Effector memory CD4-positive, alpha-beta T cell (primary cell): ENCODE data around the gene SLC18A3.

Source experiments
- DNase-seq, 3 donors: peaks; one replicate each; pipeline ENCODE4 v3.0.0-alpha.2; 2020
- H3K27ac ChIP-seq: 2 replicates; pipeline ENCODE4 v1.7.0; 2013; ENCODE audit warnings: mild to moderate bottlenecking, low read length, moderate library complexity; ENCODE audit not compliant: insufficient read depth, poor library complexity, severe bottlenecking
- H3K27me3 ChIP-seq: replicated peaks from 2 replicates; pipeline ENCODE4 v1.7.0; 2013; ENCODE audit warnings: mild to moderate bottlenecking, low read length; ENCODE audit not compliant: insufficient read depth, control insufficient read depth, poor library complexity, severe bottlenecking
- H3K36me3 ChIP-seq: 2 replicates; pipeline ENCODE4 v1.7.0; 2013; ENCODE audit warnings: mild to moderate bottlenecking, low read length, moderate library complexity; ENCODE audit not compliant: control insufficient read depth, insufficient read depth
- H3K4me1 ChIP-seq: 2 replicates; pipeline ENCODE4 v1.7.0; 2013; ENCODE audit warnings: low read length, mild to moderate bottlenecking; ENCODE audit not compliant: control insufficient read depth, insufficient read depth, poor library complexity, severe bottlenecking
- H3K4me3 ChIP-seq: 2 replicates; pipeline ENCODE4 v1.7.0; 2013; ENCODE audit warnings: low read length, low read depth, mild to moderate bottlenecking; ENCODE audit not compliant: insufficient read depth, poor library complexity, severe bottlenecking
- H3K9me3 ChIP-seq: 2 replicates; pipeline ENCODE4 v1.7.0; 2013; ENCODE audit warnings: mild to moderate bottlenecking, low read length, moderate library complexity; ENCODE audit not compliant: control insufficient read depth

SLC18A3 gene

DNA sequence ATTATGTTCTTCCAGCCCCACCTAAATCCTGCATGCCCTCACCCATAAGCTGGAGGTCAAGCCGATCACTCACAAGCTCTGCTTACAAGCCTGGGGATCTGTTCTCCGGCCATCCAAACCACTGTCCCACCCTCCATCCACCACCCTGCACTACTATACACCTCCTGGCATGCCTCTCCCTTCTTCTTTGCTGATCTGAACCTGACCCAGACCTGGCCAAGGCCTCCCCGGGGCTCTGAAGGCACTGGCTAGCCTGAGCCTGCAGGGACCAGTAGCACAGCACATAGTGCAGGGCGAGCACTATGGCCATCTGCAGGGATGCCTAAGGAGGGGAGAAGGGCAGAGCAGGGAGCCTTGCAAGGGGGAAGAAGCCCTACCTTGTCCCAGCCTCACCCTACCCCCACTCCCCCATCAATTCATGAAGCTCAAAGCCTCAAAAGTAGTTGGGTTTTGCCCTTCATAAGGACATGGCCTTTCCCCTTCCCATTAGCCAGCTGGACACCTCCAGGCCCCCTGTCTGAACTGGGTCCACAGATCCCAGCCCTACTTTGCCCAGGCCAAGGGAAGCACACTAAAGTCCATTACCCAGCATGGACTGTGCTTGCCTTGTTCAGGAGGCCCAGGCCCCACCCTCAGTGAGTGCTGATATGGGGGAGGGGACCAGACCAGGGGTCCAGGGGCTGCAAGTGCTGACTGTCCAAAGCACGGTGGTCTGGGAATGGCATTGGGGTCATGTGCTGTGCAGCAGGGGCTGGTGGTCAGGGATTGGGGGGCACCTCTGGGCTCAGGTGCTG is 33.3 kb downstream of the SLC18A3 start:
- Histone ChIP-seq H3K36me3 (no peaks in the 10 kb centered on the region), H3K4me3 (no peak overlapping the region), H3K27ac (no peak overlapping the region), H3K27me3 (no peaks in the 10 kb centered on the region), H3K9me3 (no peaks in the 10 kb centered on the region), H3K4me1 (no peaks in the 10 kb centered on the region)
- DNase-seq, result no peak

DNA sequence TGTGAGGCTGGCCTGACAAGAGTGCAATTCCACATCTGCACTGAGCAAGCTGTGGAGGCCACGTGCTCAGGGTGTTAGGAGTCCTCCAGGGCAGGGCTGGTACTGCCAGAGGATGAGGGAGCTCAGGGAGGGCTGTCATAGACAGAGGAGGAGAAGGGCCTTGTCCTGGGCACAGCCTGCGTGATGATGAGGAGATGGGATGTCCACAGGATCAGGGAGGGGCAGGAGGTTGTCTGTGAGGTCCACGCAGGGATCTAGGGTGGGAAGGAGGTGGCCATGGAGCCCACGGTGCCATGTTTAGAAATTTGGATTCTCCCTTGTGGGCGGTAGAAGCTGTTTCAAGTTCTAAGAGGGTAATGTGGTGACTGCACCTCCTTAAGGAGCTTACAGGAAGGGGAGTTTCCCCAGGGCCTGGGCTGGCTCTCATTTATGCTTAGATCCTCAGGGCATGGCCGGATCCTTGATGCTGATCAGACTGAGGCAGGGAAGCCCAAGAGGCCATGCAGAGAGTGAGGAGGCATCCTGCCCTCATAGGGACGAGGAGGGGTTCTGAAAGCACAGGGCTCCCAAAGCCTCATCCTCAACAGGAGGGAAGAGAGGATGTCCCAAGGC is 34.0 kb downstream of the SLC18A3 start:
- no peak for DNase-seq
- Histone ChIP-seq H3K27me3 (no peaks in the 10 kb centered on the region), H3K4me1 (no peaks in the 10 kb centered on the region), H3K27ac (no peak overlapping the region), H3K9me3 (no peaks in the 10 kb centered on the region), H3K36me3 (no peaks in the 10 kb centered on the region), H3K4me3 (no peak overlapping the region)

DNA sequence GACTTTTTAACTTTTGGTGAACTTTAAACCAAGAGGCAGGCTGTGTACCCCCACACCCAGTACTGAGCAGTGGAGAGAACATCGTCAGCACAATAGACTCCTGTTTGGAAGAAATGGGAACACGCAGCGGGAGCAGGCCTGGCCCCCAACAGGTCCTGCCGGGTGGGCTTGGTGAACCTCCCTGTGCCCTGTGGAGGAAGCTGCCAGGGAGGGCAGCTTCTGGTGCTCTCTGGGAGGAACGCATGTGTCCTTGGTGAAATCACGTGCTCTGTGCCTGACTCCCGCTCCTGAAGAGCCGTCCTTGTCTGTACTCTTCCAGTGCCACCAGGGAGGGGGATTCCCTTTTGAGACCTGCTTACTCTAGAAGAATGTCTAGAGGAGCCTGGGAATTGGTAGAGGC is 35.3 kb downstream of the SLC18A3 start:
- H3K9me3 ChIP-seq, result no peaks in the 10 kb centered on the region
- H3K27me3 ChIP-seq, result no peaks in the 10 kb centered on the region
- DNase-seq, result no peak
- no peaks in the 10 kb centered on the region for H3K4me1 ChIP-seq
- H3K36me3 ChIP-seq, result no peaks in the 10 kb centered on the region
- H3K27ac ChIP-seq, result no peak overlapping the region
- no peak overlapping the region for H3K4me3 ChIP-seq

DNA sequence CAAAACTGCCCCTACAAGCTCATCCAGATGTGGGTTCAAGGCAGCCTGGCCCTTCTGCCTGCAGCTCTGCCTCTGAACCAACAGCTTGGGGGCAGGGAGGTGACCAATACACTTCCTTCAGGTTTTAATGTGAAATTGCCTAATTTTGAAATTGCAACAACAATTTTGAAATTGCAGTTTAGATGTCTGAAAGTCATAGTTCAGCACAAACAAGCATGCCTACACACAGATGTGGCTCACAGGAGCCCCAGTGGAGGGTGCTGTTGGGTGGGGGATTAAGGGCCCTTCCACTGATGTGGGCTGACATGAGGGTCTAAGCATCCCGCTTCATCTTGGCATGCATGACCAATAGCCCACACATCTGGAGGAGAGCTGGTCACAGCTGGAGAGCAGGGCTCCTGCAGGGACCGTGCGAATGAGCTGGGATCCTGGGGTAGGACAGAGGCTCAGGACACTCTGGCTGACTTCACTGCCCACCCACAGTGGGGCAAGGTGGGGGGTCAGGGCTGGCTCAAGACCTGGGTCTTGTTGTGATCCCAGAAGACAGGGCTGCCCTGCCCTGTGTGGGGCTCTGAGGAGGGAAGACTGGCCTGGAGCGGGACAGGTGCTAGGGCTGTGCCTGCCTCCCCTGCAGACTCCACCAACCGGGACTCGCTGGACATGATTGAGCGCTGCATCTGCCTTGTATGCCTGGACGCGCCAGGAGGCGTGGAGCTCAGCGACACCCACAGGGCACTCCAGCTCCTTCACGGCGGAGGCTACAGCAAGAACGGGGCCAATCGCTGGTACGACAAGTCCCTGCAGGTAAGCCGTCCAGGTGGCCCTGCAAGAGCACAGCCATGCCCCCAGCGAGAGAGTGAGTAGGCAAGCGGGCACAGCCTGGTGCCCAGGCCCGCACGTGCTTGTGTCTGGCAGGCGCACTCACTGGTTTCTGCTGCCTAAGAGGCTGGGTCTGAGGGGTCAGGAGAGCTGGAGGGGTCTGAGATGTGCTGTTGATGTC is 36.1 kb downstream of the SLC18A3 start:
- no peak overlapping the region for H3K27ac ChIP-seq
- H3K36me3 ChIP-seq, result no peaks in the 10 kb centered on the region
- no peaks in the 10 kb centered on the region for H3K4me1 ChIP-seq
- H3K9me3 ChIP-seq, result no peaks in the 10 kb centered on the region
- DNase-seq, result no peak
- no peak overlapping the region for H3K4me3 ChIP-seq
- no peaks in the 10 kb centered on the region for H3K27me3 ChIP-seq

- H3K27ac ChIP-seq, result no peak overlapping the region
- H3K4me3 ChIP-seq, result no peak overlapping the region
- no peaks in the 10 kb centered on the region for H3K36me3 ChIP-seq
- no peak for DNase-seq
- no peaks in the 10 kb centered on the region for H3K9me3 ChIP-seq
- H3K27me3 ChIP-seq, result no peaks in the 10 kb centered on the region
- H3K4me1 ChIP-seq, result no peaks in the 10 kb centered on the region
These were observed 37.4 kb downstream of the SLC18A3 start for GRCh38 chr10:49647554-49647953.

GRCh38 chr10:49647985-49648795 is 38.1 kb downstream of the SLC18A3 start:
- Histone ChIP-seq H3K36me3 (no peaks in the 10 kb centered on the region), H3K27ac (no peak overlapping the region), H3K4me1 (no peaks in the 10 kb centered on the region), H3K27me3 (no peaks in the 10 kb centered on the region), H3K9me3 (no peaks in the 10 kb centered on the region), H3K4me3 (no peak overlapping the region)
- no peak for DNase-seq

GRCh38 chr10:49649294-49649693 is 39.2 kb downstream of the SLC18A3 start:
- Histone ChIP-seq H3K36me3 (no peaks in the 10 kb centered on the region), H3K4me1 (no peaks in the 10 kb centered on the region), H3K27me3 (no peaks in the 10 kb centered on the region), H3K4me3 (no peak overlapping the region), H3K27ac (no peak overlapping the region), H3K9me3 (no peaks in the 10 kb centered on the region)
- DNase-seq, result no peak

DNA sequence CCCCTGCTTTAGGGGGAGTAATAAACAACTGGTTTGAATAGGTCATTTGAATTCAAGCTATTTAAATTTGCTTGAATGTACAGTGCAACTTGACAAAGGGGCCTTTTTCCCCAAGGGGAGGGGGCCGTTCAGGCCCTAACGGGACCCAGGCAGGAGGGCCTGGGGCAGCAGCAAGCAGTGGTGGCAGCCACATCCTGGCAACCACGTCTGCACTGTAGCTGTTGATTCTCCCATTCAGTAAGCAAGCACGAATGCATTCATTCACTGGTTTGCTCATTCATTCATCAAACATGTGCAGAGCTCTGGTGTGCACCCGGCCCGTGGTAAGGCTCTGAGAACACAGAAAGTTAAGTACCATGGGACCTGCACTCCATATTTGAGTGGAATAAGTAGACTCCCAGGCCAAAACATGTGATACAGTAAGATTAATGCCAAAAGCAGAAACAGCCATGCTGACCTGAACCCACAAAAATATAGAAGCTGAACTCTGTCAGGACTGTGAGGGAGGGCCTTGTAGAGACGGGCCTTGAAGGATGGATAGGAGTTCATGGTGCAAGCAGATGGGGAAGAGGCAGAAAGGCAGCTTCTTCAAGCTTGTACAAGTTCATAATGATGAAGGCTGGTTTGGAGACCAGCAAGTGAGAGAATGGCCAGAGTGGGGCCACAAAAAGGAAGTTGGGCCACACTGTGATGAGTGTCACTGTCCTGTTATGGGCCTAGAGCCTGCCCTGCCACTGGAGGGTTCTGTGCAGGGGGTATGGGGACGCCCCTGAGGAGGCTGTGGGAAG is 40.0 kb downstream of the SLC18A3 start:
- no peak for DNase-seq
- no peak overlapping the region for H3K4me3 ChIP-seq
- H3K27ac ChIP-seq, result no peak overlapping the region
- H3K4me1 ChIP-seq, result no peaks in the 10 kb centered on the region
- no peaks in the 10 kb centered on the region for H3K9me3 ChIP-seq
- no peaks in the 10 kb centered on the region for H3K27me3 ChIP-seq
- H3K36me3 ChIP-seq, result no peaks in the 10 kb centered on the region

- Histone ChIP-seq H3K27me3 (no peaks in the 10 kb centered on the region), H3K9me3 (no peaks in the 10 kb centered on the region), H3K27ac (no peak overlapping the region), H3K4me1 (no peaks in the 10 kb centered on the region), H3K36me3 (no peaks in the 10 kb centered on the region), H3K4me3 (no peak overlapping the region)
- no peak for DNase-seq
These were observed 40.6 kb downstream of the SLC18A3 start for GRCh38 chr10:49650724-49651034.
